ENCODE data around the gene DLL3. TPM values are rescaled to one million over a fixed set of nuclear protein-coding genes. Genes with fewer than 3 reads are reported as not detected.
A peak's percentile ranks its signal among the peaks of the same experiment; 100 is the strongest.

The DLL3 gene
- polyA plus RNA-seq, 2 of the 4 experiments (the other 2 are of a cell fraction): 6.7 to 6.8 TPM

- no peak for ATAC-seq
- Histone ChIP-seq H3K4me1 (peaks cover 15% of the 10 kb centered on the region), H3K27ac (peak overlapping the region; percentile 86 to 92), H3K9me3 (no peaks in the 10 kb centered on the region), H3K4me3 (peak overlapping the region; percentile 70), H3K4me2 (peak overlapping the region; percentile 85)
- no peak for DNase-seq (ENCODE audit: low read depth in 1 of 2, low spot score in 1 of 2)
- no peak for FAIRE-seq
- ChIA-PET POLR2A (interaction anchor here (0.5 to 1.2 kb wide), 24 partner anchors 10 to 905 kb away, joined by 3 to 30 read pairs (median 4); partner anchors contain the start of genes DLL3, DYRK1B, EID2B and MED29), CTCF (interaction anchor here (0.8 to 8.8 kb wide), 8 partner anchors 10 to 68 kb away, joined by 3 to 108 read pairs (median 7); partner anchors contain the start of genes DLL3, EID2B and PLEKHG2)
- TF ChIP-seq RCOR1 (IDR thresholded peaks at IDR 0.05; ENCODE audit: low read depth, low read length): no peak
- no peak for TF ChIP-seq RNF2 (IDR thresholded peaks at IDR 0.05; ENCODE audit: borderline replicate concordance, low read depth)
- no peak for TF ChIP-seq ELK1 (IDR thresholded peaks at IDR 0.05; ENCODE audit: low read depth, low read length)
- no peak for TF ChIP-seq BCL3 (IDR thresholded peaks at IDR 0.05)
- TF ChIP-seq ATOH8 (CRISPR knock-in tag; IDR thresholded peaks at IDR 0.05; ENCODE audit: low read depth): no peak
- TF ChIP-seq CTCF (IDR thresholded peaks at IDR 0.05): no peak
- TF ChIP-seq CBX2 (IDR thresholded peaks at IDR 0.05; ENCODE audit: borderline replicate concordance, low read depth): no peak
- TF ChIP-seq RAD21 (conservative IDR thresholded peaks at IDR 0.05 in 1 of 2, IDR thresholded peaks at IDR 0.05 in 1 of 2): no peak
- TF ChIP-seq HEYL (CRISPR knock-in tag; IDR thresholded peaks at IDR 0.05): no peak
- no peak for TF ChIP-seq JUN (IDR thresholded peaks at IDR 0.05)
- TF ChIP-seq MAX (IDR thresholded peaks at IDR 0.05): no peak
- TF ChIP-seq CEBPB (IDR thresholded peaks at IDR 0.05): no peak
- no peak for TF ChIP-seq HDAC2 (IDR thresholded peaks at IDR 0.05)
- TF ChIP-seq BHLHE40 (IDR thresholded peaks at IDR 0.05; ENCODE audit: low read depth, low read length): no peak
- no peak for TF ChIP-seq EHF (CRISPR knock-in tag; IDR thresholded peaks at IDR 0.05)
- TF ChIP-seq EP300 (IDR thresholded peaks at IDR 0.05): no peak
- WGBS (ENCODE audit: missing lambda C conversion rate): 74% methylated on average over 10 of the region's 10 CpGs
Measured at GRCh38 chr19:39479916-39480315, 18.8 kb upstream of the DLL3 start.

GRCh38 chr19:39480337-39481228 is 18.2 kb upstream of the DLL3 start, which contains the start of gene TIMM50:
TSS of gene TIMM50 (plus strand) at chr19:39480838. CDS start at chr19:39480854, 16 bp downstream.
- Histone ChIP-seq H3K27ac (peak within 1 kb of the TSS; percentile 86 to 92), H3K4me2 (peak within 1 kb of the TSS; percentile 85), H3K4me1 (peaks cover 15% of the 10 kb centered on the region), H3K4me3 (peak within 1 kb of the TSS; percentile 70), H3K9me3 (no peaks in the 10 kb centered on the region)
- DNase-seq (ENCODE audit: low read depth in 1 of 2, low spot score in 1 of 2) (peak; percentile 97), FAIRE-seq (peak; percentile 96), ATAC-seq (peak; percentile 91 to 96)
- 5% methylated on average over 55 of the region's 62 CpGs for WGBS (ENCODE audit: missing lambda C conversion rate)
- POLR2A ChIA-PET: interaction anchor here (0.5 to 1.2 kb wide), 28 partner anchors 10 to 904 kb away, joined by 3 to 30 read pairs (median 4); partner anchors contain the start of genes DLL3, DYRK1B, EID2B and MED29
- CTCF ChIA-PET: interaction anchor here (0.8 to 8.8 kb wide), 10 partner anchors 10 to 69 kb away, joined by 3 to 108 read pairs (median 6); partner anchors contain the start of genes DLL3, EID2B and PLEKHG2
- TF ChIP-seq CBX2 (IDR thresholded peaks at IDR 0.05; ENCODE audit: borderline replicate concordance, low read depth) (no peak), NFE2L2 (conservative IDR thresholded peaks at IDR 0.05; ENCODE audit: low read length) (no peak), HES2 (IDR thresholded peaks at IDR 0.05) (no peak), ZNF302 (CRISPR knock-in tag; IDR thresholded peaks at IDR 0.05) (no peak), ESRRA (IDR thresholded peaks at IDR 0.05; ENCODE audit: borderline replicate concordance, low read length) (peak; percentile 78), REST (IDR thresholded peaks at IDR 0.05) (peak; percentile 56), EHF (CRISPR knock-in tag; IDR thresholded peaks at IDR 0.05) (peak; percentile 73; the same call in 1 of the 2 replicates), E2F6 (IDR thresholded peaks at IDR 0.05; ENCODE audit: borderline replicate concordance, low read depth) (peak; percentile 86; the same call in 1 of the 2 replicates)
